LNCAP (cell line): ENCODE data around the gene PLSCR3.
A peak's percentile ranks its signal among the peaks of the same experiment; 100 is the strongest.

ENCODE experiments used
- CTCF ChIP-seq: fragments of 450-650 bp; IDR thresholded peaks from 2 replicates; pipeline ENCODE4 v1.5.1; 2017; ENCODE audit warnings: mild to moderate bottlenecking

PLSCR3 gene

DNA sequence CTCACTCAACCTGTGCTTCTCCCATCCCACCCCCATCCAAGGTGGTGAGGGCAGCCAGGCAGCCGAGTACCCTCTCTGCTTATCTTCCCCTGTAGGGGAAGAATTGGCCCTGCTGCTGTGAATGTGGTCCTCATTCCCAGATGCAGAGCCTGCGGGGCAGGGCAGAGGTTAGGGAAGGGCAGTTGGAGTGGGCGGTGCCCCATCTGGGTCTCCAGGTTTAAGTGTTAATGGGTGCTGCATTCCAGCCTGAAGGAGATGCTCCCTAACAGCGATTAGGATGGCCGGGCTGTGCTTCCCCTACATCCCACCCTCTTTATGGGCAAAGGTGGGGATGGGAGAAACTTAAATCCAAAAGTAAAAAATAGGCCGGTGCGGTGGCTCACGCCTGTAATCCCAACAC, 27.2 kb downstream of the PLSCR3 start:
- TF ChIP-seq CTCF: no peak

GRCh38 chr17:7363311-7363710, 31.0 kb downstream of the PLSCR3 start:
- TF ChIP-seq CTCF: no peak

GRCh38 chr17:7361906-7362305, 32.4 kb downstream of the PLSCR3 start:
- TF ChIP-seq CTCF: no peak

DNA sequence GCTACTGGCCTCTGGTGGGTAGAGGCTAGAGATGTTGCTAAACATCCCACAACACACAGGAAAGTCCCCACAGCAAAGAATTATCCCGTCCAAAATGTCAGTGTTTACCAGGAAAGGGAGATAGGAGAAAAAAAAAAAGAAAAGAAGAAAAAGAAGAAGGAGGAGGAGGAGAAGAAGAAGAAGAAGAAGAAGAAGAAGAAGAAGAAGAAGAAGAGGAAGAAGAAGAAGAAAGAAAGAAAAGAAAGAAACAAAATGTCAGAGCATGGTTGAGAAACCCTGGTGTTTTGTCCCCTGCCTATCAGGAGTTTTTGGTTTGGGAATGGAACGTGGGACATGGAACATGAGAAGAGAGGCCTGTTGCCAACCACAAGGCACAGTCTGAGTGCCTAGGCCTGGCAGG, 36.9 kb downstream of the PLSCR3 start:
- TF ChIP-seq CTCF: no peak

GRCh38 chr17:7356756-7357155, 37.6 kb downstream of the PLSCR3 start:
- TF ChIP-seq CTCF: no peak

DNA sequence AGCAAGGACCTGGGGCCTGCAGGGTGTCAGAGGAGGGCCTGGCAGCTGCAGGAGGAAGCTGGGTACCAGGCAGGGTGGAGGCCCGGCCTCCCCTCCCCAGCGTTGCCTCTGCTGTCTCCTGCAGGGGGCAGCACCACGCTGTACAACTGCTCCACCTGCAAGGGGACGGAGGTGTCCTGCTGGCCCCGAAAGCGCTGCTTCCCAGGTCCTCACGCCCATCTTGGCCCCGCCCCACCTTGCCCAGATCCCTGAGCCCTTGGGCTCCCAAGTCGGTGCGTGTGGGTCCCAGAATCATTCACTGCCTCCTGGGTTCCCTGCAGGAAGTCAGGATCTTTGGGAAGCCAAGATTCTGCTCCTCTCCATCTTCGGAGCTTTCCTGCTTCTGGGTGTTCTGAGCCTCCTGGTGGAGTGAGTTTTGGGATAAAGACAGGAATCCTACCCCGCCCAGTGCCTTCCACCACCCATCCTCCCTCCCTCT, 38.2 kb downstream of the PLSCR3 start:
- TF ChIP-seq CTCF: peak; percentile 66

GRCh38 chr17:7355573-7355972, 38.8 kb downstream of the PLSCR3 start:
- TF ChIP-seq CTCF: no peak

DNA sequence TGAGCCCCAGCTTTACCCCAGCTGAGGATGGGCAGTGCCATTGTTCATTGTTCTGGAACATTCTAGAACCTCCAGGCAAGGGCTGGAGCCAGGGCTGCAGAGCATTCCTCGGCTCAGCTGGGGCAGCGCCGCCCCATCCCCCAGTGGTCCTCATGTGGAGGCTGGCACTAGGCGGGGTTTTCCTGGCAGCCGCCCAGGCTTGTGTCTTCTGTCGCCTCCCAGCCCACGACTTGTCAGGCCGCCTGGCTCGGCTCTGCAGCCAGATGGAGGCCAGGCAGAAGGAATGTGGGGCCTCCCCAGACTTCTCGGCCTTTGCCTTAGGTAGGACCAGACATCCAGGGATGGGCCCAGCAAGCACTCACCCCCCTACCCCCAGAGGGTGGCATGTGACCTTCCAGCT, 39.3 kb downstream of the PLSCR3 start, which contains the start of gene TMEM95:
Gene TMEM95, plus strand, starts transcription at position 104 of the 400 bp plus-strand sequence. Its CDS starts 49 bp downstream, at position 153.
- TF ChIP-seq CTCF: no peak
